Measurements from ENCODE around the gene GEMIN4.

GRCh38 chr17:799261-799660 is 47.2 kb upstream of the GEMIN4 start:
- TF ChIP-seq, protein P1, sequence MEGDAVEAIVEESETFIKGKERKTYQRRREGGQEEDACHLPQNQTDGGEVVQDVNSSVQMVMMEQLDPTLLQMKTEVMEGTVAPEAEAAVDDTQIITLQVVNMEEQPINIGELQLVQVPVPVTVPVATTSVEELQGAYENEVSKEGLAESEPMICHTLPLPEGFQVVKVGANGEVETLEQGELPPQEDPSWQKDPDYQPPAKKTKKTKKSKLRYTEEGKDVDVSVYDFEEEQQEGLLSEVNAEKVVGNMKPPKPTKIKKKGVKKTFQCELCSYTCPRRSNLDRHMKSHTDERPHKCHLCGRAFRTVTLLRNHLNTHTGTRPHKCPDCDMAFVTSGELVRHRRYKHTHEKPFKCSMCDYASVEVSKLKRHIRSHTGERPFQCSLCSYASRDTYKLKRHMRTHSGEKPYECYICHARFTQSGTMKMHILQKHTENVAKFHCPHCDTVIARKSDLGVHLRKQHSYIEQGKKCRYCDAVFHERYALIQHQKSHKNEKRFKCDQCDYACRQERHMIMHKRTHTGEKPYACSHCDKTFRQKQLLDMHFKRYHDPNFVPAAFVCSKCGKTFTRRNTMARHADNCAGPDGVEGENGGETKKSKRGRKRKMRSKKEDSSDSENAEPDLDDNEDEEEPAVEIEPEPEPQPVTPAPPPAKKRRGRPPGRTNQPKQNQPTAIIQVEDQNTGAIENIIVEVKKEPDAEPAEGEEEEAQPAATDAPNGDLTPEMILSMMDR (IDR thresholded peaks at IDR 0.05; ENCODE audit: borderline replicate concordance, extremely low read depth, low read length, poor library complexity, severe bottlenecking): no peak
- no peak for TF ChIP-seq EZH2 (IDR thresholded peaks at IDR 0.05; ENCODE audit: borderline replicate concordance, low read depth, low read length, severe bottlenecking)
